H9 (cell line): ENCODE data around the gene PRKCA. TPM values are rescaled to one million over a fixed set of nuclear protein-coding genes. Genes with fewer than 3 reads are reported as not detected.

ENCODE experiments used
- DNase-seq: peaks from one replicate; pipeline ENCODE4 v3.0.0-alpha.2; 2017
- H2AFZ ChIP-seq: one replicate; pipeline ENCODE4 v1.6.1; 2013; ENCODE audit warnings: mild to moderate bottlenecking, low read length, control low read depth, moderate library complexity
- H2AK5ac ChIP-seq: 2 replicates; pipeline ENCODE4 v1.6.1; 2013; ENCODE audit warnings: low read length, control low read depth, mixed read lengths; ENCODE audit not compliant: insufficient read length
- H2BK120ac ChIP-seq: one replicate; pipeline ENCODE4 v1.6.1; 2013; ENCODE audit warnings: low read depth, mild to moderate bottlenecking, low read length, control low read depth, inconsistent platforms; ENCODE audit not compliant: poor library complexity, severe bottlenecking
- H2BK12ac ChIP-seq: 2 replicates; pipeline ENCODE4 v1.6.1; 2013; ENCODE audit warnings: low read length, control low read depth, mixed read lengths, low read depth; ENCODE audit not compliant: insufficient read length
- H2BK15ac ChIP-seq: 2 replicates; pipeline ENCODE4 v1.6.1; 2013; ENCODE audit warnings: low read depth, low read length, control low read depth
- H2BK20ac ChIP-seq: one replicate; pipeline ENCODE4 v1.6.1; 2013; ENCODE audit warnings: low read depth, mild to moderate bottlenecking, low read length, control low read depth, inconsistent platforms; ENCODE audit not compliant: poor library complexity, severe bottlenecking
- H2BK5ac ChIP-seq: 2 replicates; pipeline ENCODE4 v1.6.1; 2013; ENCODE audit warnings: low read length, control low read depth, mixed read lengths; ENCODE audit not compliant: insufficient read length
- H3K14ac ChIP-seq: 2 replicates; pipeline ENCODE4 v1.6.1; 2013; ENCODE audit warnings: low read length, control low read depth; ENCODE audit not compliant: insufficient read depth
- H3K18ac ChIP-seq: 2 replicates; pipeline ENCODE4 v1.6.1; 2013; ENCODE audit warnings: low read depth, mild to moderate bottlenecking, mixed read lengths, low read length, control low read depth; ENCODE audit not compliant: insufficient read length
- H3K23ac ChIP-seq: 2 replicates; pipeline ENCODE4 v1.6.1; 2013; ENCODE audit warnings: low read length, control low read depth, mixed read lengths, low read depth; ENCODE audit not compliant: insufficient read length
- H3K23me2 ChIP-seq: 2 replicates; pipeline ENCODE4 v1.6.1; 2013; ENCODE audit warnings: low read depth, mild to moderate bottlenecking, mixed read lengths, low read length, control low read depth; ENCODE audit not compliant: insufficient read length, poor library complexity, severe bottlenecking
- H3K27ac ChIP-seq: 2 replicates; pipeline ENCODE4 v1.5.1; 2013; ENCODE audit warnings: low read length, control low read depth, mixed read lengths, low read depth; ENCODE audit not compliant: insufficient read length
- H3K27me3 ChIP-seq: 2 replicates; pipeline ENCODE4 v1.6.1; 2013; ENCODE audit warnings: low read length, control low read depth, inconsistent platforms; ENCODE audit not compliant: insufficient read depth
- H3K4ac ChIP-seq: 2 replicates; pipeline ENCODE4 v1.6.1; 2013; ENCODE audit warnings: low read depth, mild to moderate bottlenecking, control low read depth, inconsistent platforms, low read length, moderate library complexity
- H3K4me1 ChIP-seq: 2 replicates; pipeline ENCODE4 v1.6.1; 2013; ENCODE audit warnings: low read length, control low read depth, inconsistent platforms; ENCODE audit not compliant: insufficient read depth
- H3K4me2 ChIP-seq: 2 replicates; pipeline ENCODE4 v1.6.1; 2013; ENCODE audit warnings: low read length, control low read depth, mixed read lengths; ENCODE audit not compliant: insufficient read length, insufficient read depth
- H3K56ac ChIP-seq: 2 replicates; pipeline ENCODE4 v1.6.1; 2013; ENCODE audit warnings: low read depth, mild to moderate bottlenecking, mixed read lengths, low read length, control low read depth; ENCODE audit not compliant: insufficient read length
- H3K79me1 ChIP-seq: 2 replicates; pipeline ENCODE4 v1.6.1; 2013; ENCODE audit warnings: low read depth, mild to moderate bottlenecking, moderate library complexity, low read length, control low read depth, inconsistent platforms; ENCODE audit not compliant: insufficient read depth, poor library complexity, severe bottlenecking
- H3K79me2 ChIP-seq: 2 replicates; pipeline ENCODE4 v1.6.1; 2013; ENCODE audit warnings: low read length, control low read depth, inconsistent platforms; ENCODE audit not compliant: insufficient read depth
- H3K9ac ChIP-seq: 2 replicates; pipeline ENCODE4 v1.6.1; 2013; ENCODE audit warnings: low read length, control low read depth, mixed read lengths; ENCODE audit not compliant: insufficient read length; ENCODE audit errors: extremely low read depth
- H3K9me3 ChIP-seq: one replicate; pipeline ENCODE4 v1.6.1; 2013; ENCODE audit warnings: low read depth, low read length, inconsistent platforms; ENCODE audit not compliant: control insufficient read depth
- H3T11ph ChIP-seq: one replicate; pipeline ENCODE4 v1.6.1; 2013; ENCODE audit warnings: mild to moderate bottlenecking, low read length, control low read depth, inconsistent platforms
- H4K20me1 ChIP-seq: one replicate; pipeline ENCODE4 v1.6.1; 2013; ENCODE audit not compliant: control insufficient read depth, insufficient read length, insufficient read depth
- H4K5ac ChIP-seq: 2 replicates; pipeline ENCODE4 v1.6.1; 2013; ENCODE audit warnings: low read depth, mild to moderate bottlenecking, mixed read lengths, low read length, control low read depth; ENCODE audit not compliant: insufficient read length
- H4K8ac ChIP-seq: replicated peaks from 2 replicates; pipeline ENCODE4 v1.6.1; 2013; ENCODE audit warnings: low read length, control low read depth, mixed read lengths, low read depth; ENCODE audit not compliant: insufficient read length
- H4K91ac ChIP-seq: 2 replicates; pipeline ENCODE4 v1.6.1; 2013; ENCODE audit warnings: low read depth, mild to moderate bottlenecking, moderate library complexity, mixed read lengths, low read length, control low read depth; ENCODE audit not compliant: insufficient read length
- H3K27ac Mint-ChIP-seq, 3 experiments: 2 replicates in 2 of 3; 3 replicates in 1 of 3; pipeline ENCODE4 v1.8.0; 2020 to 2021; ENCODE audit warnings: mixed read lengths in 3 of 3, mild to moderate bottlenecking in 1 of 3, moderate library complexity in 1 of 3
- H3K27me3 Mint-ChIP-seq: 2 replicates; pipeline ENCODE4 v1.8.0; 2021; ENCODE audit warnings: low read depth, mild to moderate bottlenecking, moderate library complexity, mixed read lengths
- H3K36me3 Mint-ChIP-seq, 3 experiments: 2 replicates in 2 of 3; 3 replicates in 1 of 3; pipeline ENCODE4 v1.8.0; 2020 to 2021; ENCODE audit warnings: low read depth in 3 of 3, mixed read lengths in 3 of 3; ENCODE audit not compliant: insufficient read depth in 1 of 3
- H3K4me1 Mint-ChIP-seq, 2 experiments: 2 replicates each; pipeline ENCODE4 v1.8.0; 2020; ENCODE audit warnings: mixed read lengths in 2 of 2
- H3K4me3 Mint-ChIP-seq, 2 experiments: 2 replicates in 1 of 2; 3 replicates in 1 of 2; pipeline ENCODE4 v1.8.0; 2020 to 2021; ENCODE audit warnings: mild to moderate bottlenecking in 2 of 2, mixed read lengths in 2 of 2, moderate library complexity in 1 of 2
- H3K9me3 Mint-ChIP-seq, 2 experiments: 2 replicates in 1 of 2; 3 replicates in 1 of 2; pipeline ENCODE4 v1.8.0; 2020; ENCODE audit warnings: mild to moderate bottlenecking in 2 of 2, mixed read lengths in 2 of 2, moderate library complexity in 1 of 2
- CTCF ChIP-seq: fragments of 200-600 bp; sonication (generic); conservative IDR thresholded peaks from 3 replicates; pipeline ENCODE4 v1.8.0; 2021; ENCODE audit warnings: antibody characterized with exemption, mild to moderate bottlenecking
- WGBS: extraction: QIAGEN DNeasy Blood & Tissue Kit; methylation state at CpG from one replicate; pipeline ENCODE4 v1.1.7; 2013; ENCODE audit warnings: missing lambda C conversion rate, low lambda C conversion rate, mixed read lengths; ENCODE audit not compliant: insufficient read length; ENCODE audit errors: extremely low coverage; 5-methylcytosine and 5-hydroxymethylcytosine counted together
- total RNA-seq: library from RNA; stranded (reverse); gene quantifications from 2 replicates; pipeline ENCODE4 v1.2.1, GENCODE V29; 2021

Gene PRKCA
- total RNA-seq, 1 experiment from 2014 or later: 10.5 TPM

- Histone ChIP-seq H3K9me3 (no peaks in the 10 kb centered on the region), H3K27me3 (no peaks in the 10 kb centered on the region), H3K14ac (no peak overlapping the region), H3K79me2 (no peaks in the 10 kb centered on the region), H2BK20ac (no peak overlapping the region), H3T11ph (no peak overlapping the region), H4K8ac (no peak overlapping the region), H3K18ac (no peak overlapping the region), H2BK120ac (no peak overlapping the region), H2AK5ac (no peak overlapping the region), H2BK12ac (no peak overlapping the region), H3K4ac (no peak overlapping the region), H2BK15ac (no peak overlapping the region), H3K4me1 (peaks cover 7% of the 10 kb centered on the region; the same call in 1 of the 2 replicates), H4K91ac (no peak overlapping the region), H4K5ac (no peak overlapping the region), H2AFZ (no peak overlapping the region), H3K79me1 (no peaks in the 10 kb centered on the region), H3K23me2 (no peaks in the 10 kb centered on the region), H3K4me2 (no peak overlapping the region), H3K23ac (no peak overlapping the region), H2BK5ac (no peak overlapping the region), H4K20me1 (no peaks in the 10 kb centered on the region), H3K9ac (no peak overlapping the region), H3K56ac (no peak overlapping the region), H3K27ac (no peak overlapping the region)
- H3K27ac Mint-ChIP-seq: no peak overlapping the region
- no peaks in the 10 kb centered on the region; the same call in 1 of the 2 replicates for H3K27me3 Mint-ChIP-seq
- no peaks in the 10 kb centered on the region for H3K9me3 Mint-ChIP-seq
- peaks cover 18 to 26% of the 10 kb centered on the region in 2 experiments for H3K4me1 Mint-ChIP-seq
- H3K36me3 Mint-ChIP-seq: peaks cover 0 to 6% (median 0%) of the 10 kb centered on the region in 3 experiments; a peak in 1 of 7 replicates
- no peak overlapping the region for H3K4me3 Mint-ChIP-seq
- no CpG with 5 or more reads among the region's 3 CpGs for WGBS
- no peak for TF ChIP-seq CTCF
- no peak for DNase-seq
Observed at GRCh38 chr17:66751771-66752170, 449.4 kb downstream of the PRKCA start.
